Measurements from ENCODE around the gene MYO18A. TPM values are rescaled to one million over a fixed set of nuclear protein-coding genes. Genes with fewer than 3 reads are reported as not detected.

The MYO18A gene
- total and polyA plus RNA-seq, 2 donors from 2014 or later: 25.6 to 60.7 TPM

DNA sequence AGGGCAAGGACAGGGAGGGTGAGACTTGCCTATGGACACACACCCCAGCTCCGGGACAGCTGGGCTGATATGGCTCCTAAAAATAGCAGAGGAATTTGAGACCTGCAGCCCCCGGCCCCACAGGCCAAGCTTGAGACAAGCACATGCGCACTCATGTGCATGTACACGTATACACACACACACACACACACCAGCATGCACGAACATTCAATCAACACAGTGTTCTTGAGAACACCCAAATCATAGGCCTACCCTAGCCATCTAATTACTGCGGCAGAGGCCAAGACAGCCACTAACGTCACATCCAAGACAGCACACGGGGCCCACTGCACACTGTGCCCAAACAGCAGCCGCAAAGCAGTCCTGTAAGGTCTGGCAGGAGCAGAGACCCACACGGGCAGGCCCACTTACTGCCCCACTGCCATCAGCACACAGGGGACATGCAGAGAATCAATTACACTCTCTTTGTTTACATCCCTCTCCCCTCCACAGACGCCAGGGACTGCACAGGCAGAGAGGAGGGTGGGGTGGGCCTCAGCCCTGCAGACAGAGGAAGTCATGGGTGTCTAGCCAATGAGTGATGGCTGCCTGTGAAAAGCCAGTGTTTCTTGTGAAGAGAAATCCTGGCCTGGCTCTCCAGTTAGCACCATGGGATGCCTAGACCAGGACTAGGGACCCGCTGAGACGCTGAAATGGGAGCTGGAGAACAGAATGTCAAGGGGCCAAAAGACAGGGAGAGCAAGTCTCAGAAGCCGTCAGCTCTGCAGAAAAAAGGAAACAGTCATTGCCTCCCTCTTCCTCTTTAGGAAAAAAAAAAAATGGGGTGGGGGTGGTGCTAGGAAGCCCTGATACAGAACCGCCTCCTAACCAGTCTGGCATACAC lies 39.3 kb downstream of the MYO18A start:
- TF ChIP-seq CTCF (IDR thresholded peaks at IDR 0.05; ENCODE audit: borderline replicate concordance, extremely low read depth, insufficient read depth): no peak
- H3K27ac ChIP-seq (ENCODE audit: low read depth in 2 of 2, low read length in 2 of 2): peak overlapping the region; percentile 49 to 68
- no peak for FAIRE-seq
- H3K4me1 ChIP-seq (ENCODE audit: control insufficient read depth in 2 of 3, insufficient read depth in 2 of 3, low read depth in 1 of 3, low read length in 3 of 3): peaks cover 0 to 33% (median 21%) of the 10 kb centered on the region in 3 donors
- no peaks in the 10 kb centered on the region for H3K9me3 ChIP-seq (ENCODE audit: control insufficient read depth in 2 of 3, insufficient read depth in 1 of 3, low read length in 3 of 3)
- DNase-seq: peak; percentile 68 to 84 (median 76)
- intact Hi-C loops (cut with DNase I): no loop called here
- no peaks in the 10 kb centered on the region for H3K36me3 ChIP-seq (ENCODE audit: control insufficient read depth in 2 of 3, insufficient read depth in 3 of 3, low read length in 3 of 3)
- H3K27me3 ChIP-seq (ENCODE audit: control insufficient read depth, insufficient read depth, low read length): no peaks in the 10 kb centered on the region
- peak overlapping the region in 2 of 3 donors; percentile 30 to 35 for H3K4me3 ChIP-seq (ENCODE audit: low read length in 3 of 3)
- no peak overlapping the region for H3K9ac ChIP-seq (ENCODE audit: low read length in 3 of 3)

GRCh38 chr17:29140051-29140621 lies 40.1 kb downstream of the MYO18A start:
- FAIRE-seq (no peak), DNase-seq (peak; percentile 89 to 94 (median 91))
- Histone ChIP-seq H3K36me3 (ENCODE audit: control insufficient read depth in 2 of 3, insufficient read depth in 3 of 3, low read length in 3 of 3) (no peaks in the 10 kb centered on the region), H3K9ac (ENCODE audit: low read length in 3 of 3) (peak overlapping the region in 1 of 3 donors; percentile 34), H3K9me3 (ENCODE audit: control insufficient read depth in 2 of 3, insufficient read depth in 1 of 3, low read length in 3 of 3) (no peaks in the 10 kb centered on the region), H3K27me3 (ENCODE audit: control insufficient read depth, insufficient read depth, low read length) (no peaks in the 10 kb centered on the region), H3K27ac (ENCODE audit: low read depth in 2 of 2, low read length in 2 of 2) (peak overlapping the region; percentile 49 to 68), H3K4me3 (ENCODE audit: low read length in 3 of 3) (peak overlapping the region in 2 of 3 donors; percentile 35 to 49), H3K4me1 (ENCODE audit: control insufficient read depth in 2 of 3, insufficient read depth in 2 of 3, low read depth in 1 of 3, low read length in 3 of 3) (peaks cover 0 to 28% (median 22%) of the 10 kb centered on the region in 3 donors)
- TF ChIP-seq CTCF (IDR thresholded peaks at IDR 0.05; ENCODE audit: borderline replicate concordance, extremely low read depth, insufficient read depth): no peak
- intact Hi-C loops (cut with DNase I): no loop called here

GRCh38 chr17:29138971-29139691 lies 41.1 kb downstream of the MYO18A start:
- Histone ChIP-seq H3K4me1 (ENCODE audit: control insufficient read depth in 2 of 3, insufficient read depth in 2 of 3, low read depth in 1 of 3, low read length in 3 of 3) (peaks cover 0 to 27% (median 22%) of the 10 kb centered on the region in 3 donors), H3K27me3 (ENCODE audit: control insufficient read depth, insufficient read depth, low read length) (no peaks in the 10 kb centered on the region), H3K36me3 (ENCODE audit: control insufficient read depth in 2 of 3, insufficient read depth in 3 of 3, low read length in 3 of 3) (no peaks in the 10 kb centered on the region), H3K27ac (ENCODE audit: low read depth in 2 of 2, low read length in 2 of 2) (peak overlapping the region in 1 of 2 donors; percentile 68), H3K9ac (ENCODE audit: low read length in 3 of 3) (no peak overlapping the region), H3K4me3 (ENCODE audit: low read length in 3 of 3) (peak overlapping the region in 2 of 3 donors; percentile 35 to 49), H3K9me3 (ENCODE audit: control insufficient read depth in 2 of 3, insufficient read depth in 1 of 3, low read length in 3 of 3) (no peaks in the 10 kb centered on the region)
- no peak for TF ChIP-seq CTCF (IDR thresholded peaks at IDR 0.05; ENCODE audit: borderline replicate concordance, extremely low read depth, insufficient read depth)
- DNase-seq (no peak), FAIRE-seq (no peak)
- intact Hi-C loops (cut with DNase I): loop anchor here (10.0 kb wide), 1 partner anchor 146 kb away; no protein-coding TSS in a partner anchor

Data from kidney (tissue), 14 donors.